NB4 (cell line): ENCODE results near the gene AKT1.
A peak's percentile ranks its signal among the peaks of the same experiment; 100 is the strongest.

Experiments used
- DNase-seq: peaks from one replicate; pipeline ENCODE4 v3.0.0; 2010; ENCODE audit warnings: low read depth
- H3K4me3 ChIP-seq: one replicate; pipeline ENCODE4 v1.5.1; 2011; ENCODE audit warnings: mild to moderate bottlenecking, low read depth, low read length, moderate library complexity
- CTCF ChIP-seq: IDR thresholded peaks from one replicate; pipeline ENCODE4 v1.5.1; 2012; ENCODE audit warnings: low read depth, low read length
- MAX ChIP-seq: IDR thresholded peaks from 2 replicates; pipeline ENCODE4 v1.6.1; 2011; ENCODE audit warnings: low read depth, low read length
- MYC ChIP-seq: IDR thresholded peaks from 2 replicates; pipeline ENCODE4 v1.6.1; 2011; ENCODE audit warnings: low read depth, low read length
- POLR2A ChIP-seq: IDR thresholded peaks from 2 replicates; pipeline ENCODE4 v1.6.1; 2011; ENCODE audit warnings: mild to moderate bottlenecking; ENCODE audit not compliant: insufficient read length; ENCODE audit errors: extremely low read depth

AKT1 gene

GRCh38 chr14:104722938-104723650, 72.5 kb downstream of the AKT1 start:
- no peak overlapping the region for H3K4me3 ChIP-seq
- TF ChIP-seq MYC (no peak), POLR2A (no peak), MAX (no peak), CTCF (no peak)
- peak; percentile 34 for DNase-seq

- TF ChIP-seq MAX (no peak), POLR2A (no peak), MYC (no peak), CTCF (no peak)
- H3K4me3 ChIP-seq: no peak overlapping the region
- DNase-seq: no peak
Observed at GRCh38 chr14:104721505-104722431, 73.8 kb downstream of the AKT1 start.
